Stimulated activated naive B cell treated with anti-CD40 and anti-IgM and Interleukin-4, amounts not matched to agents 10 μg/mL and 1 μg/mL and 100 μg/mL, for 72 hours (primary cell): ENCODE data around the gene HMGN3.
A peak's percentile ranks its signal among the peaks of the same experiment; 100 is the strongest.

ENCODE experiments used
- ATAC-seq, 2 donors: fragments of 150-1000 bp; cut with Tn5 transposase; replicated peaks; 2 replicates each; pipeline ENCODE4 v1.10.0; 2021; ENCODE audit warnings: moderate library complexity in 1 of 2
- DNase-seq: peaks from one replicate; pipeline ENCODE4 v3.0.0; 2021
- H3K27ac Mint-ChIP-seq: one replicate; pipeline ENCODE4 v1.8.0; 2022; ENCODE audit warnings: mild to moderate bottlenecking, mixed read lengths
- H3K27me3 Mint-ChIP-seq, 2 donors: one replicate each; pipeline ENCODE4 v1.8.0; 2022; ENCODE audit warnings: mixed read lengths in 2 of 2
- H3K36me3 Mint-ChIP-seq, 2 donors: one replicate each; pipeline ENCODE4 v1.8.0; 2022; ENCODE audit warnings: mixed read lengths in 2 of 2, mild to moderate bottlenecking in 1 of 2
- H3K4me1 Mint-ChIP-seq, 2 donors: one replicate each; pipeline ENCODE4 v1.8.0; 2022; ENCODE audit warnings: mixed read lengths in 2 of 2, mild to moderate bottlenecking in 1 of 2
- H3K4me3 Mint-ChIP-seq, 2 donors: one replicate each; pipeline ENCODE4 v1.8.0; 2022; ENCODE audit warnings: mild to moderate bottlenecking in 2 of 2, mixed read lengths in 2 of 2, moderate library complexity in 1 of 2
- H3K9me3 Mint-ChIP-seq, 2 donors: one replicate each; pipeline ENCODE4 v1.8.0; 2022; ENCODE audit warnings: mixed read lengths in 2 of 2, mild to moderate bottlenecking in 1 of 2

The HMGN3 gene

GRCh38 chr6:79249136-79249535 is 14.7 kb upstream of the HMGN3 start:
- H3K36me3 Mint-ChIP-seq: no peaks in the 10 kb centered on the region
- peaks cover 11 to 14% of the 10 kb centered on the region in 2 donors for H3K4me1 Mint-ChIP-seq
- ATAC-seq (no peak), DNase-seq (no peak)
- no peak overlapping the region for H3K4me3 Mint-ChIP-seq
- H3K9me3 Mint-ChIP-seq: no peaks in the 10 kb centered on the region
- no peak overlapping the region for H3K27ac Mint-ChIP-seq
- no peaks in the 10 kb centered on the region for H3K27me3 Mint-ChIP-seq

GRCh38 chr6:79246891-79247290 is 12.4 kb upstream of the HMGN3 start:
- ATAC-seq (peak; percentile 65 to 71), DNase-seq (no peak)
- Mint-ChIP-seq H3K4me3 (no peak overlapping the region), H3K27ac (peak overlapping the region; percentile 7), H3K9me3 (no peaks in the 10 kb centered on the region), H3K4me1 (peaks cover 11 to 14% of the 10 kb centered on the region in 2 donors), H3K27me3 (peaks cover 0 to 6% of the 10 kb centered on the region in 2 donors), H3K36me3 (no peaks in the 10 kb centered on the region)

GRCh38 chr6:79241228-79241627 is 6.7 kb upstream of the HMGN3 start:
- Mint-ChIP-seq H3K4me3 (no peak overlapping the region), H3K36me3 (peaks cover 0 to 14% of the 10 kb centered on the region in 2 donors), H3K27ac (no peak overlapping the region), H3K4me1 (peaks cover 12 to 13% of the 10 kb centered on the region in 2 donors), H3K9me3 (no peaks in the 10 kb centered on the region), H3K27me3 (peaks cover 0 to 6% of the 10 kb centered on the region in 2 donors)
- DNase-seq: no peak
- ATAC-seq: no peak

- Mint-ChIP-seq H3K36me3 (peaks cover 0 to 14% of the 10 kb centered on the region in 2 donors), H3K27ac (no peak overlapping the region), H3K4me1 (peaks cover 12 to 13% of the 10 kb centered on the region in 2 donors), H3K9me3 (no peaks in the 10 kb centered on the region), H3K4me3 (no peak overlapping the region), H3K27me3 (peaks cover 0 to 6% of the 10 kb centered on the region in 2 donors)
- DNase-seq (no peak), ATAC-seq (peak in 1 of 2 donors; percentile 31)
Observed at GRCh38 chr6:79240509-79240908, 6.0 kb upstream of the HMGN3 start.

- ATAC-seq: peak in 1 of 2 donors; percentile 51
- H3K9me3 Mint-ChIP-seq: peaks cover 0 to 1% of the 10 kb centered on the region in 2 donors
- H3K36me3 Mint-ChIP-seq: peaks cover 2 to 17% of the 10 kb centered on the region in 2 donors
- no peak overlapping the region for H3K4me3 Mint-ChIP-seq
- H3K27me3 Mint-ChIP-seq: peaks cover 0 to 6% of the 10 kb centered on the region in 2 donors
- DNase-seq: no peak
- H3K4me1 Mint-ChIP-seq: peaks cover 15% of the 10 kb centered on the region in 2 donors
- H3K27ac Mint-ChIP-seq: peak overlapping the region; percentile 62
Observed at GRCh38 chr6:79239536-79240168, 5.2 kb upstream of the HMGN3 start.

GRCh38 chr6:79238919-79239318 is 4.4 kb upstream of the HMGN3 start:
- H3K9me3 Mint-ChIP-seq: peaks cover 0 to 2% of the 10 kb centered on the region in 2 donors
- ATAC-seq (no peak), DNase-seq (no peak)
- peak overlapping the region; percentile 7 to 21 for H3K4me3 Mint-ChIP-seq
- H3K4me1 Mint-ChIP-seq: peaks cover 15 to 17% of the 10 kb centered on the region in 2 donors
- H3K27ac Mint-ChIP-seq: no peak overlapping the region
- H3K27me3 Mint-ChIP-seq: peaks cover 0 to 6% of the 10 kb centered on the region in 2 donors
- H3K36me3 Mint-ChIP-seq: peaks cover 2 to 17% of the 10 kb centered on the region in 2 donors

- Mint-ChIP-seq H3K9me3 (peaks cover 0 to 2% of the 10 kb centered on the region in 2 donors), H3K4me3 (no peak overlapping the region), H3K36me3 (peaks cover 2 to 22% of the 10 kb centered on the region in 2 donors), H3K27me3 (no peaks in the 10 kb centered on the region), H3K4me1 (peaks cover 16 to 22% of the 10 kb centered on the region in 2 donors), H3K27ac (no peak overlapping the region)
- DNase-seq (no peak), ATAC-seq (no peak)
Observed at GRCh38 chr6:79236711-79237110, 2.2 kb upstream of the HMGN3 start.

GRCh38 chr6:79233611-79234149 is 802 bp downstream of the HMGN3 start:
- Mint-ChIP-seq H3K27me3 (no peaks in the 10 kb centered on the region), H3K27ac (peak overlapping the region; percentile 88), H3K9me3 (peaks cover 0 to 2% of the 10 kb centered on the region in 2 donors), H3K4me3 (peak overlapping the region; percentile 91 to 96), H3K36me3 (peaks cover 2 to 21% of the 10 kb centered on the region in 2 donors), H3K4me1 (peaks cover 12 to 13% of the 10 kb centered on the region in 2 donors)
- ATAC-seq: peak; percentile 81 to 82
- peak; percentile 70 for DNase-seq

- H3K9me3 Mint-ChIP-seq: peaks cover 0 to 2% of the 10 kb centered on the region in 2 donors
- H3K36me3 Mint-ChIP-seq: peaks cover 2 to 21% of the 10 kb centered on the region in 2 donors
- H3K4me3 Mint-ChIP-seq: peak overlapping the region; percentile 91 to 96
- peaks cover 10 to 12% of the 10 kb centered on the region in 2 donors for H3K4me1 Mint-ChIP-seq
- DNase-seq (no peak), ATAC-seq (no peak)
- no peaks in the 10 kb centered on the region for H3K27me3 Mint-ChIP-seq
- peak overlapping the region; percentile 88 for H3K27ac Mint-ChIP-seq
Observed at GRCh38 chr6:79232696-79233462, 1.6 kb downstream of the HMGN3 start.

- no peak overlapping the region for H3K27ac Mint-ChIP-seq
- peaks cover 2 to 18% of the 10 kb centered on the region in 2 donors for H3K36me3 Mint-ChIP-seq
- H3K4me3 Mint-ChIP-seq: no peak overlapping the region
- no peaks in the 10 kb centered on the region for H3K27me3 Mint-ChIP-seq
- H3K4me1 Mint-ChIP-seq: peaks cover 8 to 12% of the 10 kb centered on the region in 2 donors
- no peak for DNase-seq
- no peak for ATAC-seq
- H3K9me3 Mint-ChIP-seq: peaks cover 0 to 2% of the 10 kb centered on the region in 2 donors
Observed at GRCh38 chr6:79231666-79232065, 2.8 kb downstream of the HMGN3 start.

GRCh38 chr6:79231101-79231500 is 3.4 kb downstream of the HMGN3 start:
- DNase-seq (no peak), ATAC-seq (no peak)
- Mint-ChIP-seq H3K36me3 (peaks cover 2 to 19% of the 10 kb centered on the region in 2 donors), H3K4me1 (peaks cover 8 to 12% of the 10 kb centered on the region in 2 donors), H3K27ac (no peak overlapping the region), H3K27me3 (no peaks in the 10 kb centered on the region), H3K9me3 (peaks cover 0 to 2% of the 10 kb centered on the region in 2 donors), H3K4me3 (no peak overlapping the region)

- DNase-seq (no peak), ATAC-seq (no peak)
- H3K36me3 Mint-ChIP-seq: peaks cover 0 to 15% of the 10 kb centered on the region in 2 donors
- peaks cover 0 to 2% of the 10 kb centered on the region in 2 donors for H3K9me3 Mint-ChIP-seq
- no peak overlapping the region for H3K27ac Mint-ChIP-seq
- H3K4me1 Mint-ChIP-seq: peaks cover 6 to 12% of the 10 kb centered on the region in 2 donors
- no peak overlapping the region for H3K4me3 Mint-ChIP-seq
- no peaks in the 10 kb centered on the region for H3K27me3 Mint-ChIP-seq
Observed at GRCh38 chr6:79230149-79230548, 4.3 kb downstream of the HMGN3 start.

GRCh38 chr6:79227445-79227844 is 7.0 kb downstream of the HMGN3 start:
- Mint-ChIP-seq H3K27ac (no peak overlapping the region), H3K4me3 (no peak overlapping the region), H3K9me3 (no peaks in the 10 kb centered on the region), H3K4me1 (peaks cover 6 to 7% of the 10 kb centered on the region in 2 donors), H3K27me3 (no peaks in the 10 kb centered on the region), H3K36me3 (peaks cover 3 to 15% of the 10 kb centered on the region in 2 donors)
- no peak for DNase-seq
- ATAC-seq: no peak

GRCh38 chr6:79226660-79227059 is 7.8 kb downstream of the HMGN3 start:
- no peaks in the 10 kb centered on the region for H3K27me3 Mint-ChIP-seq
- peaks cover 1 to 4% of the 10 kb centered on the region in 2 donors for H3K4me1 Mint-ChIP-seq
- H3K27ac Mint-ChIP-seq: no peak overlapping the region
- ATAC-seq (no peak), DNase-seq (no peak)
- peaks cover 3 to 12% of the 10 kb centered on the region in 2 donors for H3K36me3 Mint-ChIP-seq
- H3K9me3 Mint-ChIP-seq: no peaks in the 10 kb centered on the region
- no peak overlapping the region for H3K4me3 Mint-ChIP-seq
